OCI-M1 (cell line): ENCODE measurements around the gene RBFOX1.

Source experiments
- DNase-seq: peaks from one replicate; lab custom pipeline; 2025; lab: John Stamatoyannopoulos, UW

RBFOX1 gene

GRCh38 chr16:7689234-7689633 lies 356.6 kb downstream of the RBFOX1 start:
- no peak for DNase-seq

DNA sequence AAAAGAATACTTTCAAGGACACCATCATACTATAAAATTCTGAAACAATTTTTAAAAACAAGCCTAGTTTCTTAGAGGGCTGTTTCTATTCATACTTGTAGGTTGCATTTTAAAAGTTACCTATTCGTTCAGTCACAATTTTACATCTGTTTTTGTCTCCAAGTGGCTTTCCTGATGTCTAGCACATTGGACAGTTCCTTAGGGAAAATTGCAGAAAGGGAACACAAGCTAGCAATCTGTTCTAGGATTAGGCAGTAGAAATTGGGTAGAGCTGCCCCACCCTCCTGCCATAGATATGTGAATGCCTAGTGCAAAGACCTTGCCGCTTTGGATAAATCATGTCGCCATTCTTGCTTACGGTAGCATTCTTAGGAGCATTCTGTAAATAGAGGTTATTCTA lies 358.9 kb downstream of the RBFOX1 start:
- no peak for DNase-seq

- DNase-seq = no peak
Measured at GRCh38 chr16:7703672-7704071, 371.0 kb downstream of the RBFOX1 start.

DNA sequence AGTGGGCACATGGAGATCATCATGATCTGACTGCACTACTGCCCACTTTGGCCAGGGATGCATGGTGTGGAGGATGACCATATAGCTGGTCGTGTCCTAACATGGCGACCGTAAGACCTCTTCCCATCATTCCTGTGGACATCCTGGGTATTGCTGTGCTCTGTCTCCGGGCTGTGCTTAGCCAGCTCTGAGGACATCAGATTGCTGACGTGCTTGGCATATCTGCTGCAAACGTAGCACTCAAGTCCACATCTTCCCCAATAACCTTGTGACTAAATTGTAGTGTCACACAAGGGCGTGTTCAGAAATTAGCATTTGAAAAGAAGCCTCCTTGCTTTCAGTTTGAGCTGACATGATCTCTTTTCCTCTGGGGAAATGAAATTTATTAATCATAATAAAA lies 373.2 kb downstream of the RBFOX1 start:
- DNase-seq = no peak

- DNase-seq = no peak
Measured at GRCh38 chr16:7709186-7709585, 376.5 kb downstream of the RBFOX1 start.

DNA sequence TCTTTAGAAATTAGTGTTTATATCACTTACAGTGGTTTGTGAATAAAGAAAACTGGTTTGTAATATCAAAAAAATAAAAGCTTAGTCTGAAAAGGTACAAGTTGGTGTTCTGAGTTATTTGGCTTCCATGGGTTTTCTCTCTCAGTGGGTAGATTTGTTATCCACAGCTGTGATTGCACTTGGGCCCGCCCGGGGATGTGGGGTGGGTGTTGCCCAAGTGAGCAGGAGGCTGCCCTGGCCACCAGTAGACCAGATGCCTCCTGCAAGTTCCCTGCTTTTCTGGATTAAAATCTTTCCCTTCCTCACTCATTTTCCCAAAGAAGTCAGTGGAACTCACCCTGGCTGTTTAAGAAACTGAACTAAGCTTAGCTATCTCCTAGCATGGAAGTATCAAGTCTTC lies 380.6 kb downstream of the RBFOX1 start:
- no peak for DNase-seq

DNA sequence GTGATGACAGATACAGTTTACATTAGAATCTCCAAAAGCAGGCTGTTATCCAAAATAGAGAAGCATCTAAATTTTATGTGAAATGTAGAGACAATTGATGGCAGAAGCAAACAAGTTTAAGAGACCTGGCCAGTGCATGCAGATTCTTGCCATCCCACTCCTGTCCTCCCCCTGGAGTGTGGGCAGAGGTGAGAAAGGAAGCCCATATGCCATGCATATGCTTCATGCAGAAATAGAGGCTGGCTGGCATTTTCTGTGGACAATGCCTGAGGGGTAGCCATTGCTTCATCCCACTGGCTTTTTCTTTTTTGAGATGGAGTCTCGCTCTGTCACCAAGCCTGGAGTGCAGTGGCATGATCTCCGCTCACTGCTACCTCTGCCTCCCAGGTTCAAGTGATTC lies 382.1 kb downstream of the RBFOX1 start:
- no peak for DNase-seq

GRCh38 chr16:7716660-7717550 lies 384.3 kb downstream of the RBFOX1 start:
- DNase-seq = no peak

DNA sequence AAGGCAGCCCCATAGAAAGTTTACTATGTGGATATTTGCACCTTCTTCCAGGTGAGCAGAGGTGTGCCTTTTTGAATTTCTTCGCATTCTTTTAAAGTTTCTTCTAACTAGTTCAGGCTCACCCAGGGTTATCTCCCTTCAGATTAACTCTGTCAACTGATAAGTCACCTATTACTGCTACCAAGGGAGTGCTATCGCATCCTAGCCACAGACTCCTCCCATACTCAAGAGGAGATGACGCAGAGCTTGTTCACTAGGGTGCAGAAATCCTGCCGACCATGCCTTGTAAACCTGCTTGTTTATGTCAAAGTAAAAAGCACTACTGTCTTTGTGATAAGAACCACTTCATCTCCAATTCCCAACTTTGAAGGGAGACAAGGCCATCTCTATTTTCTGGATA lies 390.1 kb downstream of the RBFOX1 start:
- no peak for DNase-seq

DNA sequence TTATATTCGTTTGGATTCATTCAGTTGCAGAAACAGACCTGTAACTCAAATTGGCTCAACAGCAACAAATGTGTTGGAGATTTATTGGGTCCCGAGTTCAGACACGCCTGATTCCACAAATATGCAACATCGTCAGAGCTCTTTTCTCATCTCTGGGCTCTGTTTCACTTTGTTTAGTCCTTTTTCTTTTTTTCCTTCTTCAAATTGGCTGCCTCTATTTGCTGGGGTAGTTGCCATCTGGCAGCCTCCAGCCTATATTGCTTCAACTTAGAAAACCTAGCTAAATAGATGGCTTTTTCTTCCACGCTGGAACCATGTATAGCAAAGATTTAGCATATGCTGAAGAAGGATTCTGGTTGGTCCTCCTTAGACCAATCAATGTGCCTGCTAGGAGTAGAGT lies 398.5 kb downstream of the RBFOX1 start:
- DNase-seq = no peak

- DNase-seq = no peak
Measured at GRCh38 chr16:7736138-7736665, 403.6 kb downstream of the RBFOX1 start.

- DNase-seq = no peak
Measured at GRCh38 chr16:7742626-7743025, 410.0 kb downstream of the RBFOX1 start.

- no peak for DNase-seq
Measured at GRCh38 chr16:7744546-7745264, 412.1 kb downstream of the RBFOX1 start.

GRCh38 chr16:7745276-7745675 lies 412.6 kb downstream of the RBFOX1 start:
- DNase-seq = no peak

GRCh38 chr16:7746941-7747340 lies 414.3 kb downstream of the RBFOX1 start:
- no peak for DNase-seq

- no peak for DNase-seq
Measured at GRCh38 chr16:7748522-7748921, 415.9 kb downstream of the RBFOX1 start.

DNA sequence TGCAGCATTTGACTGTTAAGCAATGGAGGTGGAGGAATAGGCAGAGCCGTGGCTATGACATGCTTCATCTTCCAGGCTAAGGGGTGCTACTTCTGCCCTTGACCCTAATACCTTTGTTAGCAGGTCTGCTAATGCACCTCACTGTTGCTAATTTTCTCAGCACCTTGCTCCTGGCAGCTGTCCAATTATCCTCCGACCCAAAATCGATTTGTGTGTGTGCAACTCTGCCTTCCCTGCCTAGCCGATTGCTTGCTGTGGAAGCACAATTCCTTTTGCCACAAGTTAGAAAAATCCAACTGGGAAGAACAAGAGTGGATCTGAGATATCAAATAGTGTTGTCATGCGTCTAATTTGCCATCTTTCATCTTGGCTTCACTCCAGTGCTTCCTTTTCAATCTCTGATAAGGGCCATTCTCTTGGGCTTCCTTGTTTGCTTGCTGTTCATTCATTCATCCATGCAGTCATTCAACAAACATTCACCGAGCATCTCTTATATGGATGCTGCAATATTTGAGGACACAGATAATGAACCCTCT lies 422.8 kb downstream of the RBFOX1 start:
- DNase-seq = no peak
